ENCODE measurements around the gene SLC39A12.
A peak's percentile ranks its signal among the peaks of the same experiment; 100 is the strongest.

Gene SLC39A12

GRCh38 chr10:17963431-17963830 lies 11.7 kb downstream of the SLC39A12 start:
- no peak for DNase-seq (ENCODE audit: low spot score)

DNA sequence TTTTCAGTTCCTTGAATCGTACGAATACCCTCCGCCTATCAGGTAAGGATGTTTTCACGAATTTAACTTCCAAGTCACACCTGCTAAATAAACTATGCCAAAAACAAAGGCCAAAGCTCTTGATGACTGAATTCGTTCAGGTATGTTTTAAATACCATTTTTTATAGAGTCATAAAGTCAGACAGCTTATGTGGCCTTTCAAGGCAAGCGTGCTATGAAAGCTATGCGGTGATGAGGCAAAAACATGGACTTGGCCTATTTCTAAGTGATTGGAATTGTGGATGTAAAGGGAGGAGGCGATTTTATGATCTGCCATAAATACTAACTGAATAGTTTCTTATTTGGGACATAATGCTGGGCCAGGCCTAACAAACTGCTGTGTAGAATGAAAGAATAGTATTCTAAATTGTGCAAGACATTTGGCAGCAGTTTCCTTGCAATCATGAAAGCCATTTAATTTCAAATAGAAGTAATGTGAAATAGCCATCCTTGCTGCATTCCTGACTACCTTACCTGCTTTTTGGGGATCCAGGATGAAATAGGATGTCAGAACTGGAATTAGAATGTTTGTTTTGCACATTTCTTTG lies 14.0 kb downstream of the SLC39A12 start:
- DNase-seq (ENCODE audit: low spot score) = no peak

DNA sequence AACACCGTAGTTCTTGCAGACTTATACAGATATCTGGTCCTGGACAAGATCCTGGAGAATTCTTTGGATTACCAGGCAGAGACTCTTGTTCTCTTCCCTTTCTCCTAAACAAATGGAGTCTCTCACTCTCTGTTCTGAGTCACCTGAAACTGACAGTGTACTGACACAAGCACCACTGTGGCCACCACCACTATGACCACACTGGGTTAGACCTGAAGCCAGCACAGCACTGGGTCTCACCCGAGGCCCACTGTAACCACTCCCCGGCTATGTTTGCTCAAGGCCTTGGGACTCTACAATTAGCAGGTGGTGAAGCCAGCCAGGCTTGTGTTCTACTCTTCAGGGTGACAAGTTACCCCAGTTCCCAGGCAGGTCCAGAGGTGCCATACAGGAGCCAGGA lies 22.8 kb downstream of the SLC39A12 start:
- no peak for DNase-seq (ENCODE audit: low spot score)

DNA sequence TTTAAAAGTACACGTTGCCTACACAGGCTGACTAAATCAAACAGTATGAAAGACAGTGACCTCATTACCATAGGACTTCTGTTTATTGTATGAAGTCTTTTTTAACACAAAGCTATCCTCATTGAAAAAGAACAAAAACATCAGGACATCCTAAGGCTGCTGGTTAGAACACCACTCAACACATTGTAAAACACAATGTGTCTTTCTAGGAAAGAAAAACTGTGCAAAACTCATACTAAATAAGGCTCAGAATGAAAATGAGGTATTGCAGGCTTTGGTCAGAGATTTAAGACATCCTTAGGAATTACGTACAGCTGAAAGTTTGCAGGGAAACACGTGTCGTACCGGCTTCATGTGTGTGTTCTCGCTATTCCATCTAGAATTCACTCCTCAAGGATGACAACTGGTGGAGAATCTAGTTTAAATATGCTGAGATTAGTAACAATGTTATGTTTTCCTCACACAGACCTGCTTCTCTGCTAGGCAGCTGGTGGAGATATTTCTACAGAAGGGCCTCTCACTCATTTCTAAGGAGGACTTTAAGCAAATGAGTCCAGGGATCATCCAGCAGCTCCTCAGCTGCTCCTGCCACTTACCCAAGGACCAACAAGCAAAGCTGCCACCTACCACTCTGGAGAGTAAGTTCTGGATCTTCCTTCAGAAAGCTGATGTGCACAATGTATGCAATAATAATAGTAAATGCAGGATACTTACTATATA lies 29.3 kb downstream of the SLC39A12 start:
- no peak for DNase-seq (ENCODE audit: low spot score)

DNA sequence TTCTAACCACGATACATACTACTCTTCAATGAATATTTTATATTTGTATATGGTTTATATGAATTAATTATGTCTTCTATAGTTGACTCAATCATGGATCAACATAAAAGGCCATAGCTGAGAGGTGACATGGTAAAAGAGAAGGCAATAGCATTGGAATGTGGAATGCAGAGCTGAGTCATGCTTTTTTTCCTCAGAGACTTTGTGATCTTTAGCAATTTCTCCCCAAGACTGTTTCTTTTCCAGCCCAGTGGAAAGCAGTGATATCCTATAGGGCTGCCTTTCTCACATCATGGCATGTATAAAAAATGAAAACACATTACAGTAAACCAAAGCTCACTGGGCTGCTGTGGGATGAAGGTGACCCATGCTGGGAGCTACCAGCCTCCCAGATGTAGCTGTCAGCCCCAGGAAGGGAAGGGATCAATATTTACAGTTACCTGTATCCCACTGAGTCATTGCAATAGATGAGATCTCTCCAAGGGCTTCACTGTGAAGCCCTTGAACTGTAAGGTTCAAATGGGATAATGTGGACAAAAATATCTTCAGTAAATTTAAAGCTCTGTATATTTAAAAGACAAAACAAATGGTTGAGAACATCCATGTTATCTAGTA lies 30.2 kb downstream of the SLC39A12 start:
- DNase-seq (ENCODE audit: low spot score) = peak; percentile 54

- no peak for DNase-seq (ENCODE audit: low spot score)
Observed at GRCh38 chr10:17984056-17984455, 32.3 kb downstream of the SLC39A12 start.

GRCh38 chr10:17984563-17984962 lies 32.8 kb downstream of the SLC39A12 start:
- no peak for DNase-seq (ENCODE audit: low spot score)

- DNase-seq (ENCODE audit: low spot score) = peak; percentile 69
Observed at GRCh38 chr10:17989908-17990767, 38.4 kb downstream of the SLC39A12 start.

DNA sequence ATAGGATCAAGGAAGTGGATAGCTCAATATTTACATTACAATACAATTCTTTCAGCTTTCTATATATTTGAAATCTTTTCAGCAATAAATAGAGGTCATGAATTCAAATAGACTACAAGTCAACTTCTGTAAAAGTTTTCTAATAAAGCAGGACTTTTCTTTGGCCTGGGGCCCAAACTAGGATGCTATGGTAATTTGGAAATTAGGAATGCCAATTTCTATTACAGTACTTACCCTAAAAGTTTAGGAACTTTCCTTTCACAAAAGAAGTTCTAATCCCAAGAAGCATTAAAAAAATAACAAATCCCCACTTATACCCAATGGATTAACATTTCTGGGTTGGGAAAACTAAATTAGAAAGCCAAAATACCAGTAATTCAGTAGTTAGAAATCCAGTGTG lies 40.5 kb downstream of the SLC39A12 start:
- DNase-seq (ENCODE audit: low spot score) = no peak

DNA sequence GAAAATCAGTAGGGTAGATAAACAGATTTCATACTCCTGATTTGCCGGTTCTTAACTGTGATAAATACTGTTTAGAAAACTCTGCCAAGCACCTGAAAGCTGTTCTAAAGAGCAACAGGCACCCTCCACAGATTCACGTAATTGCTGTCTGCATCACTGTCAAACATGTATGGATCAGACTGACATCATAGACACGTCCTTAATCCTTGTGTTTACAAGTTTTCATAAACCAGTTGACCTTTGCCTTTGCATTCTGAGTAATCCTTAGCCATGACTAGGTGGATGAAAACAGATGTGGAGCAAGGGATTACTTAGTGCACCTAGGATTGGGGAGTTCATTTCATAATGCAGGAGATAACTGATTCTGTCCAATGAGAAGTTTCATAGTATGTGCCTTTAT lies 41.6 kb downstream of the SLC39A12 start:
- no peak for DNase-seq (ENCODE audit: low spot score)

DNA sequence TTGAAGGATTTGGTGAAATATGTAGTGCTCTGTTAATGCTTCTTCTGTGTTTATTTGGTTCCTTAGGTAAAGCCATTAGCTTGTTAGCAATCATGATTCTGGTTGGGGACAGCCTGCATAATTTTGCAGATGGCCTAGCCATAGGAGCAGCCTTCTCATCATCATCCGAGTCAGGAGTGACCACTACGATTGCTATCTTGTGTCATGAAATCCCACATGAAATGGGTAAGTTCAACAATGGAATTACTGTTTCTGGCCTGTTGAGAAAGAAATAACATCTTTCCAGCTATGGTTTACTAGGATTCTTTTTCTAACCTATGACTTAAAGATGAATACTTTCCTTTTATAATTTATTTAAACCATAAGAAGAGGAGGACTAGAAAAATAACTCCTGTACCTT lies 48.9 kb downstream of the SLC39A12 start:
- no peak for DNase-seq (ENCODE audit: low spot score)

DNA sequence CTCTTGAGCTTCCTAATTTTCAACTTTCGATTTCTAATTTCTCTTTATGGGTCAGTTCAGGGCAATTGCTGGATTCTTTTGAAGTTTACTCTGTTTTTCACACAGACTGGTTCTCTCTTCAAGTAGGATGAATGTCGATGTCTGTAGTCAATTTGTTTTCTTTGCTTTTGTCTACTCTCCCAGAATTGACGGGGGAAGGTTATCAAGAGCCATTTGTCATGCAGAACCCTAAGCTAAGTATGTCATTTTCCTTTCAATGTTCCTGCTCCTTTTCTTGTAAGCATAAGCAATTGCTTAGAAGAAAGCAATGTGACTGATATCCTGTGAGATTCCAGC lies 53.7 kb downstream of the SLC39A12 start:
- DNase-seq (ENCODE audit: low spot score) = peak; percentile 26

DNA sequence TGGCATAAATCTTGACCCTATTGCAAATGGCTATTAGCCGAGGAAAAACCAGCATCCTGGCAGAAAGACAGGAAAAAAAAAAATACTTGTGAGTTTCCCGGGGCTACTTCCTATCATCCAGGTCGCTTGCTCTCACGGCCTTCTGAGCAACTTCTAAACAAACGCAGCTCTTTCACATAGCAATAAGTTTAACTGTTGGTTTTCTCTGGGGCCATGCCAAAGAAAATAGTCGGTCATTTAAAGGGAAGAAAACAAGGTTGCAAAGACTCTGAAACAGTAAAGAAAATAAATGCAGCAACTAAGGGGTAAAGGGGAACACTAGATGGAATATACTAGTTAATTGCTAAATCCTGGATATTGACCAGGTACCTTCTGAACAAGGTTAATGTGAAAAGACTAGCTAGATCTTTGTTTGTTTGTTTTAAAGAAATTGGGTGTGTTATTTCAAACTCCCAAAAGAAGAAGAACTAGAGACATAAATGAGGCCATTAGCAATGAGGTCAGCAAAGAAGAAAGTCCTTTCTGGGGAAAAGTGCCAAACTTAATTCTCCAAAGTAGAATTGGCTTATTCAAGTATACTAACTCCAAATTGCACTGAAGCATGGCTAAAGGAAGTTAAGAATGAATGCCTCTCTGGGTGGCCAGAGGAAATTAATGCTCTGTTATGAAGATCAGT lies 54.2 kb downstream of the SLC39A12 start:
- DNase-seq (ENCODE audit: low spot score) = no peak

- no peak for DNase-seq (ENCODE audit: low spot score)
Observed at GRCh38 chr10:18008986-18009385, 57.3 kb downstream of the SLC39A12 start.

GRCh38 chr10:18010050-18010449 lies 58.3 kb downstream of the SLC39A12 start:
- DNase-seq (ENCODE audit: low spot score) = no peak

DNA sequence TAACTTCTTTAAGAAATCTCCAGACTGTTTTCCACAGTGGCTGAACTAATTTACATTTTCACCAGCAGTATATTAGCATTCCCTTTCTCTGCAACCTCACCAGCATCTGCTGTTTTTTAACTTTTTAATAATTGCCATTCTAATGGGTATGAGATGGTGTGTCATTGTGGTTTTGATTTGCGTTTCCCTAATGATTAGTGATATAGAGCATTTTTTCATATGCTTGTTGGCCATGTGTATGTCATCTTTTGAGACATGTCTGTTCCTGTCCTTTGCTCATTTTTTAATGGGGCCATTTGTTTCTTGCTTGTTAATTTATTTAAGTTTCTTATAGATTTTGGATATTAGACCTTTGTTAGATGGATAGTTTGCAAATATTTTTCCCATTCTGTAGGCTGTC lies 68.8 kb downstream of the SLC39A12 start:
- DNase-seq (ENCODE audit: low spot score) = no peak

- DNase-seq (ENCODE audit: low spot score) = no peak
Observed at GRCh38 chr10:18021725-18022480, 70.2 kb downstream of the SLC39A12 start.

DNA sequence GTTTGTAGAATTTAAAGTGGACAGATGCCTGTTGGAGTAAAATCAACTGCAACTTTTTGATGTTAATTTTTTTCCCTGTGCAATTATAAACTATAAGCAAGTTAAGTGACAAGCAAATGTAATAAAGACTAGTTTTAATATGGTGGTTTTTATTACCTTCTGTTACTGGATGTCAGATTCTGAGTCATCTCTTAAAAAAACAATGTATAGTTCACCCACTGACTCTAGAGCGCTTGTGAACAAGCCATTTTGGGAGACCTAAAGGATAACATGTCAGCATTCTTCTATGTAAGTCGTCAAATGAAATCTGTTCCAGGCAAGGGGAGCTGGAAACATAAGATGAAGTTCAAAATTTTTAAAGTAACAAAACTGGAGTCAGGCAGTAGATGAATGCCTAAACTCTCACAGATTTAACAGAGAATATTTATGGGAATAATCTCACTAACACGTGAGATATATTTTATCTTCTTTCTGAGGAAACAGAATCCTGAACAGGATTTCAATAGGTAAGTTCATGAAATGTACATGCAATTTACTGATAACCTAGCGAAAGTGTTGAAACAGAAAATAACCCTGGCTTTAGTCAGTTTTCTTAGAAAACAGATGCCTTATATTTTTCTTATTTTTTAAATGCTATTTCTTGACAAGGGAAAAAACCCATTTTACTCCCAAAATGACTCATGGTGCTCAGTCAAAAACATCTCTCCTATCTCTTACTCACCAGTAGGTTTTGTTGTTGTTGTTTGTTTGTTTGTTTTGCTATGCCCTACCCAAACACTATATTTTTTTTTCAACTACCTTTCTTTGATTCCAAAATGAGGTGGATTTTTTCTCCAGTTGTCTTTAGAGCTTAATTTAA lies 91.7 kb downstream of the SLC39A12 start:
- DNase-seq (ENCODE audit: low spot score) = peak; percentile 7

DNA sequence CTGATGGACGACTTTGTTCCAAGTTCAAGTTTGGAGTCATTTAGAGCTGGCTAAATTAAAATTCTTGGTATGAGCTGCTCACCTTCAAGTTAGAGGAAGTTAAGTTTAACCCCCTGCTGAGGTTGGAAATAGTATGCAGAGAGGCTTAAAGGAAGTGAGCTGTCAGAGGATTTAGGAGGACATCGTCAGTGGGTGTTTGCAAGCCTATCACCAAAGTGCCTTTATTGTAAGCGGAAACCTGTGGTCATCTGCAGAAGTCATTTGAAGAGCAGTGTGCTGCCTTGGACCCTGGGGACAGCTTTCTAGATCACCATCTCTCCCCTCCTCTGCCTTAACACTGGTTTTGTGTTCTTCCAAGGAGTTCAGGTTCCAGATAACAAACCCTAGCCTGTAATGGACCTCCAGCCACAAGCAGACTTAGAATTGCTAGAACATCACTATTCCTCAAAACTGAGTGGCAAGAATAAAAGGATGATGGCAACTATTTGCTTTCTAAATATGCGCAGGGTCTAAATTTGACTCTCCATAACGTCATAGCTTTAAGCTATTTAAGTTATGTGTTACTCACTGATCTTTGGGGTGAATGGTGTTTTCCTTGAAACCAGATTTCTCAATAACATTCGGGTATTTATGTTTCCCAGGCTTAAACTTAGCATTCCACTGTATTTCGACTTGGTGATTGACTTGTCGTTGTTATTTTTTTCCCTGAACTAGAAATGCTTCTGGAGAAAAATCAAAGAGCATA lies 93.4 kb downstream of the SLC39A12 start:
- peak; percentile 75 for DNase-seq (ENCODE audit: low spot score)

GRCh38 chr10:18056583-18056982 lies 104.9 kb downstream of the SLC39A12 start:
- no peak for DNase-seq (ENCODE audit: low spot score)
